Mesodermal cell (in vitro differentiated cells): ENCODE measurements around the gene BTBD1.
A peak's percentile ranks its signal among the peaks of the same experiment; 100 is the strongest.
"Not testable (repeated sequence)": the region's sequence is repeated elsewhere in the genome, so short reads cannot be mapped to it uniquely, and the experiment has no call there.

Experiments
- H3K27ac ChIP-seq: 2 replicates; pipeline ENCODE4 v1.7.0; 2013; ENCODE audit warnings: mild to moderate bottlenecking, low read depth, low read length, moderate library complexity; ENCODE audit not compliant: severe bottlenecking
- H3K36me3 ChIP-seq: 2 replicates; pipeline ENCODE4 v1.7.1; 2013; ENCODE audit warnings: mild to moderate bottlenecking, low read length, moderate library complexity; ENCODE audit not compliant: control insufficient read depth, insufficient read depth
- H3K4me1 ChIP-seq: one replicate; pipeline ENCODE4 v1.7.1; 2013; ENCODE audit warnings: mild to moderate bottlenecking, low read length; ENCODE audit not compliant: insufficient read depth, control insufficient read depth, poor library complexity, severe bottlenecking
- H3K4me3 ChIP-seq: 2 replicates; pipeline ENCODE4 v1.7.0; 2013; ENCODE audit warnings: low read length, control low read depth, mild to moderate bottlenecking; ENCODE audit not compliant: insufficient read depth, poor library complexity, severe bottlenecking; ENCODE audit errors: extremely low read depth
- H3K9me3 ChIP-seq: 2 replicates; pipeline ENCODE4 v1.7.1; 2013; ENCODE audit warnings: mild to moderate bottlenecking, low read length, moderate library complexity; ENCODE audit not compliant: control insufficient read depth
- WGBS, 2 experiments: methylation state at CpG; one replicate each; pipeline ENCODE4 v1.1.5; 2013; ENCODE audit warnings: missing lambda C conversion rate in 2 of 2; ENCODE audit not compliant: insufficient coverage in 2 of 2; 5-methylcytosine and 5-hydroxymethylcytosine counted together

Gene BTBD1

DNA sequence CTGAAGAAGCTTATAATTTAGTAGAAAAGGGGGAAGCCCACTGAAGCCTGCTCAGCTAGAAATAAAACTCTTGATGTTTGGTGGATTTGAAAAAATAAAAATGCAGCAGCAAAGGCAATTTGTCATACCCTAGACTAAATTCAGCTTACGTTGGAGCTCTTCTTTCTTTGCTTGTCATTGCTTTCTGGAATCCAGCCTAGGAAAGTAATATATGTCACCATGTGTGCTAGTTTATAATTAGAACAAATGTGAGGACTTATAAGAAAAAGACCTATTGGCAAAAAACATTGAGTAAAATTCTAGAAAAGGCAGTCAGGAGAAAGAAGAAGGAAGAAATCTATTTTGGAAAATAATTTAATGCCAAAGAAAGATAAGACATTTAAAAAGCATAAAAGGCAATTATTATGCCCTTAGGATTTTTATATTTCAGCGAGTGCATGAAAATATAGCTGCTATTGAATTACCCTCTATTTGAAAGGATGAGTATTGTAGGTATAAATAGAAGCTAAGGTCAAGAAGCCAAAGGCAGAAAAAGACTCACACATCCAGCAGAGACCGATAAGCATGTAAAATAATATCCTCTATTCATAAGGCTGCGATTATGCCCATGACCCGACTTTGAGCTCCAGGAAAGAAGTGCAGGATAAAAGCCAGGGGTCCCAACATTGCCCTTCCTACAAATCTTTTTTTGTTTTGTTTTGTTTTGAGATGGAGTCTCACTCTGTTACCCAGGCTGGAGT is 10.6 kb upstream of the BTBD1 start:
- H3K27ac ChIP-seq = no peak overlapping the region
- peaks cover 5% of the 10 kb centered on the region for H3K9me3 ChIP-seq
- H3K36me3 ChIP-seq = no peaks in the 10 kb centered on the region
- no peaks in the 10 kb centered on the region for H3K4me1 ChIP-seq
- no peak overlapping the region for H3K4me3 ChIP-seq
- 80% methylated on average over 3 of the region's 5 CpGs; no CpG with 5 or more reads in 1 of the 2 experiments for WGBS, 2 experiments

DNA sequence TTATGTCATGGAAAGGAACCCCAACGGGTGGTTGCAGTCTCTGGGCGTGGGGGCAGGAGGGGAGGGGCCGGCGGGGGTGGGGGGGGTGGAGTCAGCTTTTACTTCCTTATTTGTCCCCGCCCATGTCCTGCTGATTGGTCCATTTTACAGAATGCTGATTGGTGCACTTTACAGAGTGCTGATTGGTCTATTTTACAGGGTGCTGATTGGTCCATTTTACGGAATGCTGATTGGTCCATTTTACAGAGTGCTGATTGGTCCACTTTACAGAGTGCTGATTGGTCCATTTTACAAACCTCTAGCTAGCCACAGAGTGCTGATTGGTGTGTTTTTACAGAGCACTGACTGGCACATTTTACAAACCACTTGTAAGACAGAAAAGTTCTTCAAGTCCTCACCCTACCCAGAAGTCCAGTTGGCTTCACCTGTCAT is 2.2 kb upstream of the BTBD1 start:
- not testable (repeated sequence) for H3K36me3 ChIP-seq, H3K27ac ChIP-seq, H3K4me1 ChIP-seq, H3K4me3 ChIP-seq, H3K9me3 ChIP-seq
- no CpG with 5 or more reads among the region's 6 CpGs for WGBS, 2 experiments

DNA sequence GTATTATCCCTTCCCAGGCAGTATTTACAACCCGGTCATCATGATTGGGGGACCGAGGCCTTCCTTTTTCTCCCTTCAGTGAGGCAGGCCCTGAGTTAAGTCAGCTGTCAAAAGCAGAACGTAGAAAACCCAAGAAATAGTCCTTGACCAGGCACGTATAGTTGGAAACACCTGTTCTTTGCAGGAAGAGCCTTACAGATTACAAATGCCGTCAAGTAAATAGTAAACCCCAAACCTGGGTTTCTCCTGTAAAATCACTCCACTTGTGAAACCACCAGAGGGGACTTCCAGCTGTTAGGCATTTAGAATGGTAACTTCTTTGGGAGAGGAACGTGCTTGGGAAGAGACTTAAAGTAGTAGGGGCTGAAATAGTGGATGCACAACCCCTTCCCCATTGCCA is 1.0 kb upstream of the BTBD1 start:
- peaks cover 10% of the 10 kb centered on the region for H3K36me3 ChIP-seq
- peaks cover 9% of the 10 kb centered on the region for H3K4me1 ChIP-seq
- H3K9me3 ChIP-seq = no peaks in the 10 kb centered on the region
- no peak overlapping the region for H3K4me3 ChIP-seq
- WGBS, 2 experiments = 96 to 97% methylated on average over 5 of the region's 6 CpGs
- H3K27ac ChIP-seq = peak overlapping the region; percentile 91

DNA sequence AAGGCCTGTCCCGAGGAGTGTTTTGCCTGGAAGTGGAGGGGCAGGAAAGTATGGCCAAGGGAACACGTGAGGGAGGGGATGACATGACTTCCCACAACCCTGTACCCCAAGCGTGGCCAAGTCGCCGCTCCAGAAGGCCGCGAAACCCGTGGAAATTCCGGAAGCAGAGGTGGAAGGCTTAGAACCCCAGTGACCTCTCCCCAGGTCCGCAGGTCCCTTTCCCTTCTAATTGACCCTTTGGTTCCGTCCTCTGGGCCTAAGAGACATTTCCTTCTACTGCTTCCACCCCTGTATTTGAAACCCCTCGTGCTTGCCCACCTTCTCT is 548 bp upstream of the BTBD1 start:
- H3K9me3 ChIP-seq = no peaks in the 10 kb centered on the region
- H3K27ac ChIP-seq = peak overlapping the region; percentile 91
- 81 to 84% methylated on average over 10 to 11 of the region's 12 CpGs for WGBS, 2 experiments
- peaks cover 11% of the 10 kb centered on the region for H3K4me1 ChIP-seq
- peaks cover 14% of the 10 kb centered on the region for H3K36me3 ChIP-seq
- peak overlapping the region; percentile 94 for H3K4me3 ChIP-seq

DNA sequence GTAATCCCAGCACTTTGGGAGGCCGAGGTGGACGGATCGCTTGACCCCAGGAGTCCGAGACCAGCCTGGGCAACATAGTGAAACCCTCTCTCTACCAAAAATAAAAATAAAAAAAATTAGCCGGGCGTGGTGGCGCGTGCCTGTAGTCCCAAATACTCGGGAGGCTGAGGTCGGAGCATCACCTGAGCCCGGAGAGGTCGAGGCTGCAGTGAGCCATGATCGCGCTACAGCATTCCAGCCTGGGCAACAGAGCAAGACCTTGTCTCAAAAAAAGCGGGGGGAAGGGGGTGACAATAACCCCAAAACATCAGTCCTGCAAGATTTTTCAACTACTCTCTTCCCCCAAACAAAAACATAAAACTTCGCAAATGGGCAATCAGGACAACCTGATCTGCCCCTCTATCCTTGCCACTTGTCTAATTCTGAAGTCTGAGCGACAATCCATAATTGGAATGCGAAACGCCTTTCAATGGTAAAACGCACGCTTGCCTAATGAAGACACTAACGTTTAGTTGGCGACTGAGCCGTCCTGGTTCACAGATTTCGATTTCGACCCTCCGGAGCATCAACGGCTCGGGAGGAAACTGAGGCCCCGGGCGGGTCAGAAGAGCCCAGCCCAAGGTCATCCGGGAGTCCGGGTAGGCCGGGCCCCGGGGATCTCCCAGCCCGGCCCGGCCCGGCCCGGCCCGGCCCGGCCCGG is 868 bp downstream of the BTBD1 start:
- peaks cover 16% of the 10 kb centered on the region for H3K4me1 ChIP-seq
- H3K9me3 ChIP-seq = no peaks in the 10 kb centered on the region
- peaks cover 28% of the 10 kb centered on the region for H3K36me3 ChIP-seq
- WGBS, 2 experiments = 0 to 3% methylated on average over 35 of the region's 42 CpGs
- H3K27ac ChIP-seq = peak overlapping the region; percentile 91
- H3K4me3 ChIP-seq = peak overlapping the region; percentile 94

DNA sequence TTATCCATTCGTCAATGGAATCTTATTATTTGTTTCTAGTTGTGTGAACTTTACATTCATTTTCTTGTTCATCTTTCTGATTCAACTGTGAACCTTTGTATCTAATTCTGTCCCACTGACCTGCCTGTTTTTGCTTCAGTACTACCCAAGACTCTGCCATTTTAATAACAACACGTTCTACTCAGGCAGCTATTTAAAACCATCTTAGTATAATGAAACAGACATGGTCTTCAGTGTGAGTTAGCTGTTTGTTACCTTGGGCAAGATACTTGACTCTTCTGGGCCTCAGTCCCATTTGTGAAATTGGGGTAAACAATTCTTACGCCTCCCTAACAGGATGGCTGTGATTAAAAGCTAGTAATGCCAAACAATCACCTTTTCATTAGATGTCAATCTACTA is 1.6 kb downstream of the BTBD1 start:
- WGBS, 2 experiments = no CpG with 5 or more reads among the region's 3 CpGs
- peak overlapping the region; percentile 94 for H3K4me3 ChIP-seq
- H3K4me1 ChIP-seq = peaks cover 16% of the 10 kb centered on the region
- peaks cover 29% of the 10 kb centered on the region for H3K36me3 ChIP-seq
- no peak overlapping the region for H3K27ac ChIP-seq
- no peaks in the 10 kb centered on the region for H3K9me3 ChIP-seq

DNA sequence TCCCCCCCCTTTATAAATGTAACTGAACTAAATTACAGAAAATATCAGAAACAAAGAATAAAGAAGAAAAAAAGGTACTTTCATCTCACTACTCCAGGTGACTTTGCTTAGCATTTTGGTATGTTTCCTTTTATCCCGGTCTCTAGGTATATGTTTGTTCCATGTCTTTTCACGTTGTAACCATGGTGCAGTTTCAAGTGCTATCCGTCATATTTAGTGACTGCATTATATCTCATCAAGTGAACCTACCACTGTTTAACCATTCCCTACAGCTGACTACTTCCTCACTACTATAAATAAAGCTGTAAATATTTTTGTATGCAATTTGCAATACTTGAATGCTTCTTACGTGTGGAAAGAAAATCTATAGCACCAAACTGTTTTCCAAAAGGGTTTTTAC is 2.2 kb downstream of the BTBD1 start:
- H3K4me3 ChIP-seq = peak overlapping the region; percentile 94
- no peak overlapping the region for H3K27ac ChIP-seq
- H3K9me3 ChIP-seq = no peaks in the 10 kb centered on the region
- H3K36me3 ChIP-seq = peaks cover 29% of the 10 kb centered on the region
- WGBS, 2 experiments = 70 to 71% methylated on average over 2 to 3 of the region's 4 CpGs
- peaks cover 16% of the 10 kb centered on the region for H3K4me1 ChIP-seq

DNA sequence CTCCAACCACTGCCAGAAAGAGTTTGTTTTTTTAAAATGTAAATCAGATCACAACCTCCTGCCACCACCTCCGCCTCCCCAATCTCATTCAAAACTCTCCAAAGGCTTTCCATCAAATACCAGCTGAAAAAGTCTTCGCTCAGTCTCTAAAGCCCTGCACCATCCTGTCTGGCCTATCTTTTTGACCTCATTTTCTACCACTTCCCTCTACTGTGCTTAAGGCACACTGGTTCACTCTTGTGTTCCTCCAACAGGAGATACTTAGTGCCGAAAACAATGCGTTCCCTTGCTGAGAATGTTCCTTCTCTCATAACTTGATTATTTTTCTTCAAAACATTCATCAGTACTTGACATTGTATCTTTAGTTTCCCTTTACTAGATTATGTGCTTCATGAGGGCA is 3.5 kb downstream of the BTBD1 start:
- H3K27ac ChIP-seq = no peak overlapping the region
- peaks cover 16% of the 10 kb centered on the region for H3K4me1 ChIP-seq
- peaks cover 32% of the 10 kb centered on the region for H3K36me3 ChIP-seq
- WGBS, 2 experiments = 89 to 93% methylated on average over 1 to 4 of the region's 4 CpGs
- H3K9me3 ChIP-seq = no peaks in the 10 kb centered on the region
- H3K4me3 ChIP-seq = no peak overlapping the region

DNA sequence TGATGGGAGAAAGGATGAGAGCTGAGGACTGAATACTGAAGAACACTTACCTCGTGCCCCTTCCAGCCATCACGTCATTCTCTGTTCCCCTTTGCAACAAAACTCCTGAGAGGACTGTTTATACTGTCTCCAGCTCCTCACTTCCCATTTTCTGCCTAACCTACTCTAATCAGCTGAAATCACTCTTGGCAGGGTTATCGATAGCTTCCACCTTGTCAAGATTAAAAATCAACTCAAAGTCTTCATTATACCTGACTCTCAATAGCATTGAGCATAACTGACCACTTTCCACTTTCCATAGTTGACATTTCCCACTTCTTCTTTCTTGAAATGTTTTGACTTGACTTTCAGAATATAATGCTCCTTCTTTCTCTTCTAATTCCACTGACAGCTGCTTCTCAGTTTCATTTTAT is 4.3 kb downstream of the BTBD1 start:
- Histone ChIP-seq H3K27ac (no peak overlapping the region), H3K9me3 (no peaks in the 10 kb centered on the region), H3K4me3 (no peak overlapping the region), H3K36me3 (peaks cover 38% of the 10 kb centered on the region), H3K4me1 (peaks cover 15% of the 10 kb centered on the region)
- 93 to 100% methylated on average over 3 of the region's 3 CpGs for WGBS, 2 experiments

DNA sequence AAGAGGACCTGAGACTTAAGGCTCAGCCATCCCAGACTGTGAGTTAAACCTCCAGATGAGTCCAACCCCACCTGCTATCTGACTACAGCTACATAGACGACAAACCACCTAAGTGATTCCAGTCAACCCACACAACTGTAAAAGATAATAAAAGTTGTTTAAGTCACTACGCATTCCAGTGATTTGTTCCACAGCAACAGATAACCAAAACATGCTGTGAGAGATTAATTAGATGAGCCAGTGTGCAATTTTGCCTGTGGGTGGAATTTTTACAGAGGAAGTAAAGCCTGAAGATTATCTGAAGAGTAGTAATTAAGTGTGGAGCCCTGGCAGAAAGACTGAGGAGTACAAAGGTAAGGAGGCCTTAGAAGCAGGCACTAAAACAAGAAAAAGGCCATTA is 5.4 kb downstream of the BTBD1 start:
- WGBS, 2 experiments = no CpG with 5 or more reads among the region's 2 CpGs
- Histone ChIP-seq H3K4me1 (peaks cover 10% of the 10 kb centered on the region), H3K9me3 (no peaks in the 10 kb centered on the region), H3K4me3 (no peak overlapping the region), H3K36me3 (peaks cover 43% of the 10 kb centered on the region), H3K27ac (peak overlapping the region; percentile 39)
